ENCODE results near the gene STAT3.

The STAT3 gene

DNA sequence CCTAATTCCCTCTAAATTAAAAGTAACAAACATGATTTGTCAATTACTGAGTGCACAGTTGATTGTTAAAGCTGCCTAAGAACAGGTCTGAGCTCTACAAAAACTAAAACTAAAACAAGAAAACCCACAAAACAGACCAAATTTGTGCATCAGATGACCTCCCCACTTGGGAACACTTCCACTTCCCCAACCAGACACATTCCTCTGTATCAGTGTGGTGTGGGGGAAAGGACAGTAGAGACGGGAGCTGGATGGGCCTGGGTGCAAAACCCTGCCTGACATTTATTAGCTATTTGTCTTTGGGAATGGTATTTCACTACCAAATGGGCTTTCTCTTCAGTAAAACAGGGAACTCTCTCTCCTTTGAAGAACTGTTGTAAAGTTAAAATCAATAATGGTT, 29.8 kb downstream of the STAT3 start:
- in situ Hi-C loops (cut with MboI; ENCODE audit: low sequenced_read_pairs): no loop called here

DNA sequence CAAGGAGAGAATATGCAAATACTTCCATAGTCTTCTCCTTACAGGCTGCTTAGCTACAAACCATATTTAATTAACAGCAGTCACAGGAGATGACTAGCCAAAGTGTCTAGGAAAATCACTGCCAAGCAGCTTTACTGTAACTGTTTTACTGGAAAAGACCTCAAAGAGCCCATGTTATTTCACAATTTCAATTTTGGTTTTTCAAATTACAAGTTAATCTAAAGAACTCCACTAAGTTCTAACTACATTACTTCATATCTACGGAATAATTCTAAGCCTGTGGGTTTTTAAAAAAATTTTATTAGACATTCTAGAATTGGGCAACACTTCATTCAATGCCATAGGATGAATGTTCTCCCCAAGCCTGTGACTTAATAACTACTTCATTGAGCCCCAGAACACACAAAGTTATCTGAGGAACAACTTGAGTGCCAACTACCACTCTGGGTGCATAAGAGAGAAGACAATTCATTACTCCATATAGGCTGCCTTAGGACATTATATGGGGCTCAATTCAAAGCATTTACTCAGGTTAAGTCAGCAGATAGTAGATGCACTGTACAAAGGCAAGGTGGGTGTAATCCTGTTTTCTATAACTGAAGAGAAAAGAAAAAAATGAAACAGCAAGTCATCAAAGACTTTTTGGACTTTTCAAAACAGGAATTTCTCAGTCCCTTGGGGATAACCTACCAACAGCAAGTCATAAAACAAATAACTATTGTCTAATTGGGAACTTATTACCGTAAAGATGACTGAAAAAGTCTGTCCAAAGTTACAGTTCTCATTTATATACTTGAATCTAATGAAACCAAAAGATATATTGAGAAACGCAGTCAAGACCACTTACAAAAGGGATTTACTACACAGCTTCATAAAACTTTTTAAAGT, 33.0 kb downstream of the STAT3 start:
- in situ Hi-C loops (cut with MboI; ENCODE audit: low sequenced_read_pairs): no loop called here

DNA sequence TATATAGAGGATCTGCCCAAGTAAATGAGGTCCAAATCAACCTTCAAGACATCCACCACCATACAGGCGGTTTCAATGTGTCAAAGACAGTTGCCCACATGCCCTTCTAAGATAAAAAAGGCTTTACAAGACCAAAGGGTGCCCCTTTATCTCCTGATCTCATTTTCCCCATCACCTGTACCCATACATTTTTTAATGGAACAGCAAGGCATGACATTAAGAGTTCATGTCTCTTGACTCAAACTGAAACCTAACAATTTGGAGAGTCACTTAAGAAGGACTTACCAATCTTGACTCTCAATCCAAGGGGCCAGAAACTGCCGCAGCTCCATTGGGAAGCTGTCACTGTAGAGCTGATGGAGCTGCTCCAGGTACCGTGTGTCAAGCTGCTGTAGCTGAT, 40.1 kb downstream of the STAT3 start:
- in situ Hi-C loops (cut with MboI; ENCODE audit: low sequenced_read_pairs): loop anchor here (25.0 kb wide), 1 partner anchor 139 kb away; no protein-coding TSS in a partner anchor

DNA sequence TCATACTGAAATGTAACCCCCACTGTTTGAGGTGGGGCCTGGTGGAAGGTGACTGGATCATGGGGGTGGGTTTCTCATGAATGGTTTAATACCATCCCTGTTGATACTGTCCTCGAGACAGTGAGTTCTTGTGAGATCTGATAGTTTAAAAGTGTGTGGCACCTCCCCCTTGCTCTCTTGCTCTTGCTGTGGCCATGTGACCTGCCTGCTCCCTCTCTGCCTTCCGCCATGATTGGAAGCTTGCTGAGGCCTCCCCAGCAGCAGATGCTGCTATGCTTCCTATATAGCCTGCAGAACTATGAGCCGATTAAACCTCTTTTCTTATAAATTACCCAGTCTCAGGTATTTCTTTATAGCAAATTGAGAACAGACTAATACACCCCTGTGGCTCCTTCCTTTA, 40.6 kb downstream of the STAT3 start:
- in situ Hi-C loops (cut with MboI; ENCODE audit: low sequenced_read_pairs): loop anchor here (25.0 kb wide), 1 partner anchor 140 kb away; no protein-coding TSS in a partner anchor

DNA sequence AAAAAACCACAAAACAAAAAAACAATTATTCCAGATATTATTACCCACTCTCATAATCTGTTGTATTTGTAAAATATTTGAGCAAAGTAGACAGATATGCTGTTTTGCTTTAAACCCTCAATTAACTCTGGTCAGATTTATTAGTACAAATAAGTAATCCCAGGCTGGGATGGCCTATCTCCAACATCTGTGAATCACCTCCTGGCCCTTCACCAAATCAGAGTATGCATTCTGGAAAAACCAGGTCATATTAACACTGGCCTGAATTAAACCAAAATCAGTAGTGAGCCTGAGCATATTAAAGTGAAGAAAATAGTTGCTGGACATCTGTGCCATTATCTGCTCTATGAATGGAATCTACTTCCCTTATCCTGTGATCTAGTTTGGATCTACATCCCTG, 41.0 kb downstream of the STAT3 start:
- in situ Hi-C loops (cut with MboI; ENCODE audit: low sequenced_read_pairs): loop anchor here (25.0 kb wide), 1 partner anchor 140 kb away; no protein-coding TSS in a partner anchor

DNA sequence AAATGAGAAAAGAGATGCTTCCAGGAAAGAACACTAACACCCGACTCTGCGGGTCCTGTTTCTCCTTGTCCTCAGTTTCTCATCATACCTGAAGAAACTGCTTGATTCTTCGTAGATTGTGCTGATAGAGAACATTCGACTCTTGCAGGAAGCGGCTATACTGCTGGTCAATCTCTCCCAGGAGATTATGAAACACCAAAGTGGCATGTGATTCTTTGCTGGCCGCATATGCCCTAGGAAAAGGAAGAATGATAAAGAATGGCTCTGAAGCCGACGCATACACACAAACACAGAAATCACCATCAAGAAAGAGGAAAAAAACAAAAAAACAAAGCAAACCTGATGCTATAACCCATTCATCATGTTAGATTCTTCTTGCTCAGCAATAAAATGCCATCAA, 41.8 kb downstream of the STAT3 start:
- in situ Hi-C loops (cut with MboI; ENCODE audit: low sequenced_read_pairs): loop anchor here (25.0 kb wide), 1 partner anchor 141 kb away; no protein-coding TSS in a partner anchor

DNA sequence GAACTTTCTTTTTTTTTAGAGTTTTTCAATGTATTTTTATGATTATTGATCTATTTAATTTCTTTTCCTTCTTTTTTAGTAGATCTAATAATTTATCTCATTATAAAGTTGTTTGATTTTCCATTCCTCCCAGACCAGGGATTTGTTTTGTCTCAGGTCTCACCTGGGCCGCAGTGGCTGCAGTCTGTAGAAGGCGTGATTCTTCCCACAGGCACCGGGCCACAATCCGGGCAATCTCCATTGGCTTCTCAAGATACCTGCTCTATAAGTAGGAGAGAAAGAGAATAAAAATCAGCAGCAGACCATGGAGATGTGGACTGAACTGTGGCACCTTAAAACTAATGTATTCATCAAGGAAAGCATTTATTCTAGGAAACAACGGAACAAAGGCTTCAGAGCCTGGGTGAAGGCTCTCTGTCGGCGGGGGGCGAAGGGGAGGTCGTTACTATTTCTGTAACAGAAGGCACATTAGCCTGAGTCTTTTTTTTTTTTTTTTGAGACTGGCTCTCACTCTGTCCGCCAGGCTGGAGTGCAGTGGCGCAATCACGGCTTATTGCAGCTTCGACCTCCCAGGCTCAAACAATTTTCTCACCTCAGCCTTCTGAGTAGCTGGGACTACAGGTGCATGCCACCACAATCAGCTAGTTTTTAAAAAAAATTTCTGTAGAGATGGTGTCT, 42.7 kb downstream of the STAT3 start:
- in situ Hi-C loops (cut with MboI; ENCODE audit: low sequenced_read_pairs): loop anchor here (25.0 kb wide), 1 partner anchor 142 kb away; no protein-coding TSS in a partner anchor

DNA sequence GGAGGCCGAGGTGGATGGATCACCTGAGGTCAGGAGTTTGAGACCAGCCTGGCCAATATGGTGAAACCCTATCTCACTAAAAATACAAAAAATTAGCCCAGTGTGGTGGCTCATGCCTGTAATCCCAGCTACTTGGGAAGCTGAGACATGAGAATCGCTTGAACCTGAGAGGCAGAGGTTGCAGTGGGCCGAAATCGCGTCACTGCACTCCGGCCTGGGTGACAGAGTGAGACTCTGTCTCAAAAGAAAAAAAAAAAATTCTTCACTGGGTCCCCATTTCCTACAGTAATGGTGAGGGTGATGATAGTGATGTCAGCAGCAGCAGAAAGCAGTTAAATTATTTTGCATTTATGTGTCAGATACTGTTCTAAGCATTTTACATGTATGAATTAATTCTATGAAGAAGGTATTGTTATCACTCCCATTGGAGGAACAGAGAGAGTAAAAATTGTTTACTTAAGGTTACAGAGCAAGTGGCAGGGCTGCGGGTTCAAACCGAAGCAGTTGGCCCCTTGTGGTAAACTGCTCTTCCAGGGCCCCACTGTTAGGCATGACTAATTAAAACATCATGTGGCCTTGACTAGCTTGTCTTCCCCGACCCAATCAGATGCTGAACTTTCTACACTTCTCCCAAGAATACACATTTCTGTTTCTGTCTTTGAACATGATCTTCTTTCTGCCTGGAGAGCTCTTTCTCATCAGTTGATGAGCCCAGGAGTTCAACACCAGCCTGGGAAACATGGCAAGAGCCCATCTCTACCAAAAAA, 45.8 kb downstream of the STAT3 start:
- in situ Hi-C loops (cut with MboI; ENCODE audit: low sequenced_read_pairs): loop anchor here (25.0 kb wide), 1 partner anchor 145 kb away; no protein-coding TSS in a partner anchor

DNA sequence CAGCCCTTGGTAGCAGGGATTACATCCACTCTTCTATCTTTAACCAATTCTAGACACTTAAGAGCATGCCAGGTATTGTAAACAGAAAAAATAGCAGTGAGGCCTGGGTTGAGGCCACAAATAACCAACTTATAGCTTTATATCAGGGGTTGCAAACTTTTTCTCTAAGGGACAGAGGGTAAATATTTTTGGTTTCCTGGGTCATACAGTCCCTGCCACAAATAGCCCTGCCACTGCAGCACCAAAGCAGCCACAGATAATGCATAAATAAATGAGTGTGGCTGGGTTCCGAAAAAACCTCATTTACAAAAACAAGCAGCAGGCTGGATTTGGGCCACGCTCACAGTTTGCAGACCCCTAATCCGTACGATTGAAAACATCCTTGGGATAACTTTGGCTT, 46.7 kb downstream of the STAT3 start:
- in situ Hi-C loops (cut with MboI; ENCODE audit: low sequenced_read_pairs): loop anchor here (25.0 kb wide), 1 partner anchor 146 kb away; no protein-coding TSS in a partner anchor

DNA sequence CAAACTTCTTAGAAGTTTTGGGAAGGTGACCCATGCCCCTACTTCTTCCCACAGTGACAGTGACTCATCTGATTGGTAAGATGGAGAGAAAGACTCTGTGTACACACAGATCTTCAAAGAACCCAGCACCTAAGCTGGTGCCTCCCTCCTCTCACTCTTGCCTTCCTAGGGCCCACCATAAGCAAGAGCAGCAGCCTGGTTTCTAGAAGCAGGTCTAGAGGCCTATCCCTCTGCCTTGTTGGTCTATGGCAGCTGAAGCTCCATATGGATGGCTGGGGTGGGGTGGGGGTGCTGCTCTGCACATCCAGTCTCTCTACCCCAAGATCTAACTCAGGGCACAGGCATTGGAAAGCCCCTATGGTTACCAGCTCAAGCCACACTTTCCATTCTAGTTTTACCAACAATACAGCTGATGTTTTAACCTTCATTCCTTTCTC, 47.5 kb downstream of the STAT3 start:
- in situ Hi-C loops (cut with MboI; ENCODE audit: low sequenced_read_pairs): loop anchor here (25.0 kb wide), 1 partner anchor 147 kb away; no protein-coding TSS in a partner anchor

DNA sequence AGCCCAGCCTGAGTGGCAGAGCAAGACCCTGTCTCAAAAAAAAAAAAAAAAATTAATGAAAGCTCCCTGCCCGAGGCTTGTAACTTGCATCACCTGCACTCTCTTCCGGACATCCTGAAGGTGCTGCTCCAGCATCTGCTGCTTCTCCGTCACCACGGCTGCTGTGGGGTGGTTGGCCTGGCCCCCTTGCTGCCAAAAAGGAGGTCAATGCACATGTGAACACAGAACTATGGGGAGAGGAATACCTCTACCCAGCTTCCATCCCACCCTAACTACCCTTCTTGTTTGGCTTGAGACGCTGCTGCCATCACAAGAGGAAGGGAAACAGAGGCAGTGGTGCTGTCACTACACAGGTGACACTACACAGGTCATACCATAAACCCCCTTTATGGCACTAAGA, 49.0 kb downstream of the STAT3 start:
- in situ Hi-C loops (cut with MboI; ENCODE audit: low sequenced_read_pairs): loop anchor here (25.0 kb wide), 1 partner anchor 148 kb away; no protein-coding TSS in a partner anchor

DNA sequence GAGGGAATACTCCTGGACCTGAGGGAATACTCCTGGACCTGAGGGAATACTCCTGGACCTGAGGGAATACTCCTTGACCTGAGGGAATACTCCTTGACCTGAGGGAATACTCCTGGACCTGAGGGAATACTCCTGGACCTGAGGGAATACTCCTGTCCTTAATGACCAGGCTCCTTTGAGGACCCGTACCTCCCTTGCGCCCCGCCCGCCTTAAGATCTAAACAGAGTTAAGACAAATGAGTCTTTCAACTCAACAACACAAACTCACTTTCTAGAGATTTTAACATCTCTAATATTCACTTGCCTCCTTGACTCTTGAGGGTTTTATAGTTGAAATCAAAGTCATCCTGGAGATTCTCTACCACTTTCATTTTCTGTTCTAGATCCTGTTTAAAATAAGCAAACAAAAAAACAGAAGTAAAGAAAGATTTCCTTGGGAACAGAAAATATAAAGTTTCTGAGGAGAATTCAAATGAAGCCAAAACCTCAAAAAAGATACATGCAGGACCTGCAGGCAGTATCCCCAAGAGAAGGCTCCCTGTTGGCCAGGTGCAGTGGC, 49.7 kb downstream of the STAT3 start:
- in situ Hi-C loops (cut with MboI; ENCODE audit: low sequenced_read_pairs): loop anchor here (25.0 kb wide), 1 partner anchor 149 kb away; no protein-coding TSS in a partner anchor

DNA sequence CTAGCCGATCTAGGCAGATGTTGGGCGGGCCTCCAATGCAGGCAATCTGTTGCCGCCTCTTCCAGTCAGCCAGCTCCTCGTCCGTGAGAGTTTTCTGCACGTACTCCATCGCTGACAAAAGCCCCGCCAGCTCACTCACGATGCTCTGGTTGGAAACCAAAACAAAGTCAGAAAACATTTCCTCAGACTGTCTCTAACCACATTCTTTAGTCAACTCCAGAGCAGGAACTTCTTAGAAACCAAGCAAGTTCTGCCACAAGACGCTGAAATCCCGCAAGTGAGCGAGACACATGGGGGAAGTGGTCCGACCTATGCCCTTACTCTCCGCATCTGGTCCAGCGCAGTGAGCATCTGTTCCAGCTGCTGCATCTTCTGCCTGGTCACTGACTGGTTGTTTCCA, 50.8 kb downstream of the STAT3 start:
- in situ Hi-C loops (cut with MboI; ENCODE audit: low sequenced_read_pairs): loop anchor here (25.0 kb wide), 1 partner anchor 150 kb away; no protein-coding TSS in a partner anchor

DNA sequence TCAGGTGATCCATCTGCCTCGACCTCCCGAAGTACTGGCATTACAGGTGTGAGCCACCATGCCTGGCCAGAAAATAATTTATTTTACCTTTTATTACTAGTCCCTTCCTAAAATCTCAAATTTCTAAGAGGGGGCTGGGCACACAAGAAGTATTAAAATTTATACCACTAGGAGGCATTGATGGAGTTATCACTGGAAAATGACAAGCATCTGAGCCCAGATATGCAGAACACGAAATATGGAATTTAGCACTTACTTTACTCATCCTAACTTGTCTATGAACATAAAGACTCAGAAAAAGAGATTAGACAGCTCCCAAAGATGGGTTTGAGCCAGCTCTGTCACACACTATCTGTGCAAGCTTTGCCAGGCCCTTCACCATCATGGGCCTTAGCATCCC, 53.6 kb downstream of the STAT3 start:
- in situ Hi-C loops (cut with MboI; ENCODE audit: low sequenced_read_pairs): loop anchor here (25.0 kb wide), 1 partner anchor 153 kb away; no protein-coding TSS in a partner anchor

DNA sequence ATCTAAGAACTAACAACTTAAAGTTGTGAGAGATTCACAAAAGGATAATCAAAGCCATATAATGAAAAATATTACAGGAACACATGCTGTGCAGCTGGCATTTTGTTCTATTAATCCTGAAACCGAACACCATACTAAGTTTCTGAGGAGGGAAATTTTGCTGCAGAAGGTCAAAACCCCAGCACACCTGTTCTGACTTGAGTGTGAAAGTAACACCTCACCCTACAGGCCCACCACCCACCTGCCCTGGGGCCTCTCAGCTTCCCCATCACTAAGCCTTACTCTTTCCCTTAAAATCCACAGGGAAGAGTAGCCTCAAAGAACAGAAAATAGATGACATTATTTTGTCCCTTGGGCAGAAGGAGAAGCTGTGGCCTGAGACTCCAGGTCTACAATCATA, 55.2 kb downstream of the STAT3 start:
- in situ Hi-C loops (cut with MboI; ENCODE audit: low sequenced_read_pairs): loop anchor here (25.0 kb wide), 1 partner anchor 154 kb away; no protein-coding TSS in a partner anchor

DNA sequence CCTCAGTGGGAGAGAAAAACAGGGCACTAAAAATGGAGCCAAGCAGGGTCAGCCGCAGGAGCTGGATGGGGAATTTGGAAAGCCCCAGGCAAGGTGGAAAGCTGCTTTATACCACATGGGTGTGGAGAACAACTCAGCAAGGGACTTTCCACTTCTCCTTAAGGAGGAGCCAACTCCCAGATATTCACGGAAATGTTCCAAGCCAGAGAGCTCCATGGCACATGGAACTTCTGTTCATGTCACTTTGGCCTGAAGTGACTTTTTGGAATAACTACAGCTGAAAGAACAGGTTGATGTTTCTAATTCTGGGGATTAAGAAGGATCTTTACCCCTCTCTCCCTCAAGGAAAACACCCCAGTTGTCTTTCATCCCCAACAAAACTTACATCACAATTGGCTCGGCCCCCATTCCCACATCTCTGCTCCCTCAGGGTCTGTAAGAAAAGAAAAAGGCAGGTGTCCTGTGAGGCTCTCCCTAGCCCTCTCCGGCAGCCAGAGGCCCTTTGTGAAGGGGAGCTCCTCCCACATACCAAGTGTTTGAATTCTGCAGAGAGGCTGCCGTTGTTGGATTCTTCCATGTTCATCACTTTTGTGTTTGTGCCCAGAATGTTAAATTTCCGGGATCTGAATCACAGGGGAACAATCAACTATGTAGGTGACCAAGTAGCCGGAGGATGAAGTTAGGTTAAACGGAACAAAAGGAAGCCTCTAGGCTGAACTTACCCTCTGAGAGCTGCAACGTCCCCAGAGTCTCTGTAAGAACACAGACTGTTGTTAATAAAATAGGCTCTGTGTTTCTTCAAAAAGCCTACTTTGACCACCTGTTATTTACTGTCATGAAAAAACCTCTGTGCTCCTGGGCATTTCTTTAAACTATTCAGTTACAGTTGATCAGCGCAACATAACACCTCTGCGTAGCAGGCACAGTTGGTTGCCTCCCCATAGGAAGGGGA, 58.9 kb downstream of the STAT3 start:
- in situ Hi-C loops (cut with MboI; ENCODE audit: low sequenced_read_pairs): loop anchor here (10.0 to 25.0 kb wide), 2 partner anchors 76 to 158 kb away; no protein-coding TSS in a partner anchor

DNA sequence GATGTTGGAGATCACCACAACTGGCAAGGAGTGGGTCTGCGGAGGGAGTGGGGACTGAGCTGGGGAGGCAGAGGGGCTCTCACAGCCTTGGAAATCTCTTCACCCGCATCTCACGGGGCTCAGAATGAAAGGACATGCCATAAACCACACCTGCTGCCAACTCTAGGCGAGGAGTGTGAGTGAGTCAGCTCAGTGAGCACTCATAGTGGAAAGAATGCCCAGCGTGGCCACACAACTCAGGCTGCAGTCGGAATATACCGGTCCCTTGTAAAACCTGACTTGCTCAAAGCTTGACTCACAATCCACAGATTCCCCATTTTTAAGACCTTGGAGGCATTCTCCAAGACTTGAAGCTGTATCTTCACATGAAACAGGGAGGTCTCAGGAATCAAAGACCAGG, 63.2 kb downstream of the STAT3 start:
- in situ Hi-C loops (cut with MboI; ENCODE audit: low sequenced_read_pairs): loop anchor here (10.0 to 25.0 kb wide), 2 partner anchors 80 to 162 kb away; no protein-coding TSS in a partner anchor

DNA sequence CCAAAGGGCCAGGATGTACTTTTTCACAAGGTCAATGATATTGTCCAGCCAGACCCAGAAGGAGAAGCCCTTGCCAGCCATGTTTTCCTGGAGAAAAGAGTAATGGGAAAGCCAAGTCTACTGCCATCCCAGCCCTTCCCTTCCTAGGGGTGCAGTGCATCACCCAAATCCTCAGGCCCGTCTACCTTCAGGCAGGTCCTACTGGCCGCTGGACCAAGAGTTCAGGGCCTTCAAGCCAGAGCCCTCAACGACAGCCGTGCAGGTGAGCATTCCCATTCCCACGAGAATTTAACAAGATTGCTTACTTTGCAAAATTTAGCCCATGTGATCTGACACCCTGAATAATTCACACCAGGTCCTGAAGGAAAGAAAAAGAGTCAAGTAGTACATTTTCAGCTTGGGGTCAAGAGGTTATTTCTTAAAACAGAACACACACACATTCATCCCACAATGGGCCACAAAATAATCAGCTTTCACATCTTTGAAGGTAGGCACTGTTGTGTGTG, 64.9 kb downstream of the STAT3 start:
- in situ Hi-C loops (cut with MboI; ENCODE audit: low sequenced_read_pairs): loop anchor here (10.0 kb wide), 1 partner anchor 81 kb away; no protein-coding TSS in a partner anchor

Measured in HL-60/S4 treated with phorbol 12-myristate 13-acetate at 8.2 ng/mL for 4 days and 3 days (cell line).